ENCODE results near the gene C6orf136. TPM values are rescaled to one million over a fixed set of nuclear protein-coding genes. Genes with fewer than 3 reads are reported as not detected.

The C6orf136 gene
- total RNA-seq, 1 experiment from 2014 or later, result 25.0 TPM

GRCh38 chr6:30610065-30610464 is 36.9 kb upstream of the C6orf136 start:
- Histone ChIP-seq H3K36me3 (ENCODE audit: insufficient read depth, low read length, poor library complexity, severe bottlenecking) (peaks cover 64% of the 10 kb centered on the region), H3K27ac (ENCODE audit: low read depth, low read length, poor library complexity, severe bottlenecking) (no peak overlapping the region), H3K4me3 (ENCODE audit: low read depth, low read length, poor library complexity, severe bottlenecking) (no peak overlapping the region), H3K27me3 (replicated peaks; ENCODE audit: insufficient read depth, low read depth, low read length, poor library complexity) (no peaks in the 10 kb centered on the region), H3K4me1 (ENCODE audit: insufficient read depth, low read length, poor library complexity, severe bottlenecking) (peaks cover 27% of the 10 kb centered on the region), H3K9me3 (ENCODE audit: low read depth, low read length, poor library complexity, severe bottlenecking) (no peaks in the 10 kb centered on the region)
- BruUV-seq (replicated peaks), result no TSS peak
- intact Hi-C loops (cut with micrococcal nuclease; ENCODE audit: unreplicated experiment), result no loop called here
- TF ChIP-seq CTCF (conservative IDR thresholded peaks at IDR 0.05; ENCODE audit: low read depth, low read length), result no peak
- TF ChIP-seq EZH2 (IDR thresholded peaks at IDR 0.05; ENCODE audit: borderline replicate concordance, low read depth, low read length, poor library complexity, severe bottlenecking), result no peak
- CTCF ChIA-PET, result interaction anchor here (0.6 kb wide), 1 partner anchor 98 kb away, joined by 7 read pairs; no protein-coding TSS in a partner anchor
- POLR2A ChIA-PET (ENCODE audit: low non-redundant PET), result interaction anchor here (0.7 kb wide), 1 partner anchor 134 kb away, joined by 3 read pairs; the partner anchor contains the start of gene IER3
- no peak for DNase-seq (ENCODE audit: low spot score)

- H3K9me3 ChIP-seq (ENCODE audit: low read depth, low read length, poor library complexity, severe bottlenecking), result no peaks in the 10 kb centered on the region
- DNase-seq (ENCODE audit: low spot score), result no peak
- peaks cover 60% of the 10 kb centered on the region for H3K36me3 ChIP-seq (ENCODE audit: insufficient read depth, low read length, poor library complexity, severe bottlenecking)
- peaks cover 27% of the 10 kb centered on the region for H3K4me1 ChIP-seq (ENCODE audit: insufficient read depth, low read length, poor library complexity, severe bottlenecking)
- no peak overlapping the region for H3K4me3 ChIP-seq (ENCODE audit: low read depth, low read length, poor library complexity, severe bottlenecking)
- intact Hi-C loops (cut with micrococcal nuclease; ENCODE audit: unreplicated experiment), result no loop called here
- H3K27me3 ChIP-seq (replicated peaks; ENCODE audit: insufficient read depth, low read depth, low read length, poor library complexity), result no peaks in the 10 kb centered on the region
- no TSS peak for BruUV-seq (replicated peaks)
- TF ChIP-seq EZH2 (IDR thresholded peaks at IDR 0.05; ENCODE audit: borderline replicate concordance, low read depth, low read length, poor library complexity, severe bottlenecking) (no peak), CTCF (conservative IDR thresholded peaks at IDR 0.05; ENCODE audit: low read depth, low read length) (no peak)
- H3K27ac ChIP-seq (ENCODE audit: low read depth, low read length, poor library complexity, severe bottlenecking), result no peak overlapping the region
- ChIA-PET CTCF (interaction anchor here (0.9 kb wide), 1 partner anchor 119 kb away, joined by 3 read pairs; no protein-coding TSS in a partner anchor), POLR2A (ENCODE audit: low non-redundant PET) (no interaction called here)
These were observed 35.6 kb upstream of the C6orf136 start for GRCh38 chr6:30611150-30611855.

GRCh38 chr6:30611856-30612194 is 35.1 kb upstream of the C6orf136 start:
- POLR2A ChIA-PET (ENCODE audit: low non-redundant PET), result no interaction called here
- Histone ChIP-seq H3K4me1 (ENCODE audit: insufficient read depth, low read length, poor library complexity, severe bottlenecking) (peaks cover 27% of the 10 kb centered on the region), H3K36me3 (ENCODE audit: insufficient read depth, low read length, poor library complexity, severe bottlenecking) (peaks cover 60% of the 10 kb centered on the region), H3K27me3 (replicated peaks; ENCODE audit: insufficient read depth, low read depth, low read length, poor library complexity) (no peaks in the 10 kb centered on the region), H3K27ac (ENCODE audit: low read depth, low read length, poor library complexity, severe bottlenecking) (no peak overlapping the region), H3K9me3 (ENCODE audit: low read depth, low read length, poor library complexity, severe bottlenecking) (no peaks in the 10 kb centered on the region), H3K4me3 (ENCODE audit: low read depth, low read length, poor library complexity, severe bottlenecking) (no peak overlapping the region)
- intact Hi-C loops (cut with micrococcal nuclease; ENCODE audit: unreplicated experiment), result no loop called here
- BruUV-seq (replicated peaks), result no TSS peak
- CTCF ChIA-PET, result interaction anchor here (0.9 to 1.1 kb wide), 2 partner anchors 119 to 475 kb away, joined by 3 to 4 read pairs; no protein-coding TSS in a partner anchor
- no peak for DNase-seq (ENCODE audit: low spot score)
- TF ChIP-seq CTCF (conservative IDR thresholded peaks at IDR 0.05; ENCODE audit: low read depth, low read length) (no peak), EZH2 (IDR thresholded peaks at IDR 0.05; ENCODE audit: borderline replicate concordance, low read depth, low read length, poor library complexity, severe bottlenecking) (no peak)
